Measurements from ENCODE around the gene CAPN11. TPM values are rescaled to one million over a fixed set of nuclear protein-coding genes. Genes with fewer than 3 reads are reported as not detected.

The CAPN11 gene
- total and polyA plus RNA-seq, 10 of the 15 experiments (the other 5 are each of a cell fraction or from before 2014, with no cell fraction given) = 0.05 to 0.44 (median 0.31) TPM

- Histone ChIP-seq H3K27ac (ENCODE audit: control insufficient read depth, insufficient read depth) (no peak overlapping the region), H3K9me3 (replicated peaks; ENCODE audit: control insufficient read depth, insufficient read depth, low read length) (no peaks in the 10 kb centered on the region), H3K36me3 (ENCODE audit: control insufficient read depth in 2 of 2, insufficient read depth in 2 of 2, low read length in 1 of 2) (no peaks in the 10 kb centered on the region), H3K79me2 (ENCODE audit: control insufficient read depth, insufficient read depth, low read length) (no peaks in the 10 kb centered on the region), H3K4me2 (ENCODE audit: control insufficient read depth, insufficient read depth) (no peak overlapping the region), H3K4me3 (no peak overlapping the region), H3K4me1 (ENCODE audit: control insufficient read depth, insufficient read depth, low read length) (no peaks in the 10 kb centered on the region), H2AFZ (ENCODE audit: control insufficient read depth, low read depth, low read length) (no peak overlapping the region), H4K20me1 (ENCODE audit: control insufficient read depth, insufficient read depth) (no peaks in the 10 kb centered on the region), H3K9ac (ENCODE audit: control insufficient read depth, insufficient read depth, low read length) (no peak overlapping the region), H3K27me3 (replicated peaks in 1 of 2; ENCODE audit: control insufficient read depth in 2 of 2, insufficient read depth in 2 of 2, low read length in 1 of 2) (no peaks in the 10 kb centered on the region)
- CTCF ChIA-PET = no interaction called here
- no peak for TF ChIP-seq HDAC2 (IDR thresholded peaks at IDR 0.05)
- no peak for TF ChIP-seq EP300 (IDR thresholded peaks at IDR 0.05; ENCODE audit: borderline replicate concordance in 1 of 2, control insufficient read depth in 1 of 2, low read depth in 2 of 2, low read length in 2 of 2)
- no peak for TF ChIP-seq RB1 (IDR thresholded peaks at IDR 0.05; ENCODE audit: borderline replicate concordance)
- TF ChIP-seq TARDBP (IDR thresholded peaks at IDR 0.05; ENCODE audit: borderline replicate concordance) = no peak
- TF ChIP-seq BHLHE40 (IDR thresholded peaks at IDR 0.05; ENCODE audit: borderline replicate concordance in 1 of 2, low read depth in 2 of 2, low read length in 1 of 2) = no peak
- no peak for TF ChIP-seq MEF2A (IDR thresholded peaks at IDR 0.05; ENCODE audit: insufficient read depth, low read depth, low read length)
- TF ChIP-seq FOXM1 (IDR thresholded peaks at IDR 0.05; ENCODE audit: low read depth, low read length) = no peak
- TF ChIP-seq SP1 (IDR thresholded peaks at IDR 0.05; ENCODE audit: low read depth, low read length) = no peak
- no peak for TF ChIP-seq WRNIP1 (IDR thresholded peaks at IDR 0.05; ENCODE audit: borderline replicate concordance, low read depth, low read length)
- no peak for TF ChIP-seq CUX1 (IDR thresholded peaks at IDR 0.05; ENCODE audit: insufficient replicate concordance, low read depth, low read length)
- TF ChIP-seq CHD1 (IDR thresholded peaks at IDR 0.05; ENCODE audit: low read depth, low read length) = no peak
- no peak for TF ChIP-seq RAD51 (IDR thresholded peaks at IDR 0.05)
- TF ChIP-seq, protein P1, sequence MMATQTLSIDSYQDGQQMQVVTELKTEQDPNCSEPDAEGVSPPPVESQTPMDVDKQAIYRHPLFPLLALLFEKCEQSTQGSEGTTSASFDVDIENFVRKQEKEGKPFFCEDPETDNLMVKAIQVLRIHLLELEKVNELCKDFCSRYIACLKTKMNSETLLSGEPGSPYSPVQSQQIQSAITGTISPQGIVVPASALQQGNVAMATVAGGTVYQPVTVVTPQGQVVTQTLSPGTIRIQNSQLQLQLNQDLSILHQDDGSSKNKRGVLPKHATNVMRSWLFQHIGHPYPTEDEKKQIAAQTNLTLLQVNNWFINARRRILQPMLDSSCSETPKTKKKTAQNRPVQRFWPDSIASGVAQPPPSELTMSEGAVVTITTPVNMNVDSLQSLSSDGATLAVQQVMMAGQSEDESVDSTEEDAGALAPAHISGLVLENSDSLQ (IDR thresholded peaks at IDR 0.05) = no peak
- TF ChIP-seq GATAD2B (conservative IDR thresholded peaks at IDR 0.05; ENCODE audit: low read depth) = no peak
- ATAC-seq (no peak), FAIRE-seq (no peak), DNase-seq (ENCODE audit: low read depth, low spot score) (no peak)
- RAD21 ChIA-PET (ENCODE audit: unreplicated experiment) = no interaction called here
- SMC1A ChIA-PET (ENCODE audit: uncharacterized antibody, unreplicated experiment) = no interaction called here
- BruUV-seq (replicated peaks) = no TSS peak
- in situ Hi-C loops (cut with MboI) (no loop called here), intact Hi-C loops (cut with micrococcal nuclease; ENCODE audit: unreplicated experiment) (no loop called here)
- POLR2A ChIA-PET = no interaction called here
- 34% methylated on average over 3 of the region's 3 CpGs for WGBS (ENCODE audit: insufficient coverage, insufficient replicate concordance, low lambda C conversion rate, missing lambda C conversion rate)
These were observed 40.1 kb downstream of the CAPN11 start for GRCh38 chr6:44198684-44199083.

Data from GM12878 (cell line).